ENCODE data around the gene ADARB1. TPM values are rescaled to one million over a fixed set of nuclear protein-coding genes. Genes with fewer than 3 reads are reported as not detected.

ADARB1 gene
- total RNA-seq, 5 donors from 2014 or later (not counting 1 experiment from before 2014, with no cell fraction given), result 39.7 to 50.3 (median 44.5) TPM

GRCh38 chr21:45183852-45184251 lies 109.5 kb downstream of the ADARB1 start:
- POLR2A ChIA-PET, result no interaction called here
- no peak overlapping the region for H3K27ac ChIP-seq (ENCODE audit: low read length)
- CTCF ChIA-PET, result no interaction called here
- Mint-ChIP-seq H3K4me1 (no peaks in the 10 kb centered on the region), H3K36me3 (peaks cover 79% of the 10 kb centered on the region), H3K9me3 (peaks cover 11 to 23% (median 18%) of the 10 kb centered on the region in 3 donors), H3K4me3 (no peak overlapping the region), H3K27me3 (no peaks in the 10 kb centered on the region), H3K27ac (peak overlapping the region in 1 of 2 donors; percentile 19)
- H3K36me3 ChIP-seq (ENCODE audit: control insufficient read depth in 2 of 2, extremely low read depth in 1 of 2, insufficient read depth in 1 of 2, low read length in 1 of 2), result peaks cover 29 to 69% of the 10 kb centered on the region in 2 donors
- H3K4me3 ChIP-seq (ENCODE audit: control insufficient read depth in 1 of 2, extremely low read depth in 1 of 2, low read length in 1 of 2), result no peak overlapping the region
- no peaks in the 10 kb centered on the region for H3K27me3 ChIP-seq (replicated peaks in 1 of 2; ENCODE audit: control insufficient read depth in 2 of 2, extremely low read depth in 1 of 2, insufficient read depth in 2 of 2, low read length in 1 of 2)
- no CpG with 5 or more reads among the region's 2 CpGs for WGBS (ENCODE audit: insufficient coverage)
- DNase-seq (no peak), ATAC-seq (replicated peaks in 1 of 4) (no peak)
- H3K9me3 ChIP-seq, result no peaks in the 10 kb centered on the region
- H3K4me1 ChIP-seq (ENCODE audit: control insufficient read depth in 1 of 2, extremely low read depth in 1 of 2, insufficient read depth in 2 of 2, low read length in 2 of 2), result no peaks in the 10 kb centered on the region

- POLR2A ChIA-PET, result no interaction called here
- Mint-ChIP-seq H3K36me3 (peaks cover 85% of the 10 kb centered on the region), H3K4me1 (no peaks in the 10 kb centered on the region), H3K27me3 (no peaks in the 10 kb centered on the region), H3K4me3 (no peak overlapping the region), H3K27ac (no peak overlapping the region), H3K9me3 (peaks cover 19 to 33% (median 21%) of the 10 kb centered on the region in 3 donors)
- Histone ChIP-seq H3K27me3 (replicated peaks in 1 of 2; ENCODE audit: control insufficient read depth in 2 of 2, extremely low read depth in 1 of 2, insufficient read depth in 2 of 2, low read length in 1 of 2) (no peaks in the 10 kb centered on the region), H3K4me1 (ENCODE audit: control insufficient read depth in 1 of 2, extremely low read depth in 1 of 2, insufficient read depth in 2 of 2, low read length in 2 of 2) (no peaks in the 10 kb centered on the region), H3K36me3 (ENCODE audit: control insufficient read depth in 2 of 2, extremely low read depth in 1 of 2, insufficient read depth in 1 of 2, low read length in 1 of 2) (peaks cover 28 to 66% of the 10 kb centered on the region in 2 donors), H3K27ac (ENCODE audit: low read length) (no peak overlapping the region), H3K9me3 (peaks cover 6% of the 10 kb centered on the region), H3K4me3 (ENCODE audit: control insufficient read depth in 1 of 2, extremely low read depth in 1 of 2, low read length in 1 of 2) (no peak overlapping the region)
- no peak for ATAC-seq (replicated peaks in 1 of 4)
- CTCF ChIA-PET, result no interaction called here
- DNase-seq, result no peak
- 97% methylated on average over 7 of the region's 11 CpGs for WGBS (ENCODE audit: insufficient coverage)
Measured at GRCh38 chr21:45184869-45185268, 110.5 kb downstream of the ADARB1 start.

- Histone ChIP-seq H3K27me3 (replicated peaks in 1 of 2; ENCODE audit: control insufficient read depth in 2 of 2, extremely low read depth in 1 of 2, insufficient read depth in 2 of 2, low read length in 1 of 2) (no peaks in the 10 kb centered on the region), H3K9me3 (peaks cover 9% of the 10 kb centered on the region), H3K4me1 (ENCODE audit: control insufficient read depth in 1 of 2, extremely low read depth in 1 of 2, insufficient read depth in 2 of 2, low read length in 2 of 2) (no peaks in the 10 kb centered on the region), H3K36me3 (ENCODE audit: control insufficient read depth in 2 of 2, extremely low read depth in 1 of 2, insufficient read depth in 1 of 2, low read length in 1 of 2) (peaks cover 33 to 58% of the 10 kb centered on the region in 2 donors), H3K4me3 (ENCODE audit: control insufficient read depth in 1 of 2, extremely low read depth in 1 of 2, low read length in 1 of 2) (no peak overlapping the region), H3K27ac (ENCODE audit: low read length) (no peak overlapping the region)
- ChIA-PET POLR2A (no interaction called here), CTCF (no interaction called here)
- WGBS (ENCODE audit: insufficient coverage), result no CpG with 5 or more reads among the region's 1 CpG
- DNase-seq, result no peak
- peaks cover 89% of the 10 kb centered on the region for H3K36me3 Mint-ChIP-seq
- peaks cover 26 to 47% (median 30%) of the 10 kb centered on the region in 3 donors for H3K9me3 Mint-ChIP-seq
- no peaks in the 10 kb centered on the region for H3K27me3 Mint-ChIP-seq
- no peak overlapping the region for H3K27ac Mint-ChIP-seq
- no peak for ATAC-seq (replicated peaks in 1 of 4)
- no peaks in the 10 kb centered on the region for H3K4me1 Mint-ChIP-seq
- H3K4me3 Mint-ChIP-seq, result no peak overlapping the region
Measured at GRCh38 chr21:45186709-45187108, 112.3 kb downstream of the ADARB1 start.

GRCh38 chr21:45187646-45188045 lies 113.3 kb downstream of the ADARB1 start:
- POLR2A ChIA-PET, result no interaction called here
- Histone ChIP-seq H3K4me3 (ENCODE audit: control insufficient read depth in 1 of 2, extremely low read depth in 1 of 2, low read length in 1 of 2) (no peak overlapping the region), H3K36me3 (ENCODE audit: control insufficient read depth in 2 of 2, extremely low read depth in 1 of 2, insufficient read depth in 1 of 2, low read length in 1 of 2) (peaks cover 28 to 61% of the 10 kb centered on the region in 2 donors), H3K4me1 (ENCODE audit: control insufficient read depth in 1 of 2, extremely low read depth in 1 of 2, insufficient read depth in 2 of 2, low read length in 2 of 2) (no peaks in the 10 kb centered on the region), H3K27me3 (replicated peaks in 1 of 2; ENCODE audit: control insufficient read depth in 2 of 2, extremely low read depth in 1 of 2, insufficient read depth in 2 of 2, low read length in 1 of 2) (no peaks in the 10 kb centered on the region), H3K27ac (ENCODE audit: low read length) (no peak overlapping the region), H3K9me3 (peaks cover 9% of the 10 kb centered on the region)
- H3K36me3 Mint-ChIP-seq, result peaks cover 89% of the 10 kb centered on the region
- H3K9me3 Mint-ChIP-seq, result peaks cover 26 to 47% (median 30%) of the 10 kb centered on the region in 3 donors
- H3K4me3 Mint-ChIP-seq, result no peak overlapping the region
- ATAC-seq (replicated peaks in 1 of 4) (no peak), DNase-seq (no peak)
- WGBS (ENCODE audit: insufficient coverage), result no CpG with 5 or more reads among the region's 1 CpG
- no peak overlapping the region for H3K27ac Mint-ChIP-seq
- H3K27me3 Mint-ChIP-seq, result no peaks in the 10 kb centered on the region
- CTCF ChIA-PET, result no interaction called here
- H3K4me1 Mint-ChIP-seq, result no peaks in the 10 kb centered on the region

- no peak overlapping the region for H3K4me3 ChIP-seq (ENCODE audit: control insufficient read depth in 1 of 2, extremely low read depth in 1 of 2, low read length in 1 of 2)
- Mint-ChIP-seq H3K4me3 (peak overlapping the region in 1 of 3 donors; percentile 49), H3K27ac (no peak overlapping the region), H3K27me3 (no peaks in the 10 kb centered on the region), H3K4me1 (no peaks in the 10 kb centered on the region), H3K36me3 (peaks cover 97% of the 10 kb centered on the region), H3K9me3 (peaks cover 26 to 47% (median 30%) of the 10 kb centered on the region in 3 donors)
- POLR2A ChIA-PET, result no interaction called here
- H3K9me3 ChIP-seq, result peaks cover 9% of the 10 kb centered on the region
- ATAC-seq (replicated peaks in 1 of 4) (no peak), DNase-seq (no peak)
- H3K4me1 ChIP-seq (ENCODE audit: control insufficient read depth in 1 of 2, extremely low read depth in 1 of 2, insufficient read depth in 2 of 2, low read length in 2 of 2), result no peaks in the 10 kb centered on the region
- peaks cover 24 to 55% of the 10 kb centered on the region in 2 donors for H3K36me3 ChIP-seq (ENCODE audit: control insufficient read depth in 2 of 2, extremely low read depth in 1 of 2, insufficient read depth in 1 of 2, low read length in 1 of 2)
- no peak overlapping the region for H3K27ac ChIP-seq (ENCODE audit: low read length)
- H3K27me3 ChIP-seq (replicated peaks in 1 of 2; ENCODE audit: control insufficient read depth in 2 of 2, extremely low read depth in 1 of 2, insufficient read depth in 2 of 2, low read length in 1 of 2), result no peaks in the 10 kb centered on the region
- CTCF ChIA-PET, result no interaction called here
- no CpG with 5 or more reads among the region's 2 CpGs for WGBS (ENCODE audit: insufficient coverage)
Measured at GRCh38 chr21:45190013-45190412, 115.6 kb downstream of the ADARB1 start.

- Mint-ChIP-seq H3K9me3 (peaks cover 19 to 35% (median 22%) of the 10 kb centered on the region in 3 donors), H3K27ac (no peak overlapping the region), H3K4me3 (no peak overlapping the region), H3K27me3 (no peaks in the 10 kb centered on the region), H3K4me1 (no peaks in the 10 kb centered on the region), H3K36me3 (peaks cover 92% of the 10 kb centered on the region)
- Histone ChIP-seq H3K4me3 (ENCODE audit: control insufficient read depth in 1 of 2, extremely low read depth in 1 of 2, low read length in 1 of 2) (no peak overlapping the region), H3K27me3 (replicated peaks in 1 of 2; ENCODE audit: control insufficient read depth in 2 of 2, extremely low read depth in 1 of 2, insufficient read depth in 2 of 2, low read length in 1 of 2) (no peaks in the 10 kb centered on the region), H3K36me3 (ENCODE audit: control insufficient read depth in 2 of 2, extremely low read depth in 1 of 2, insufficient read depth in 1 of 2, low read length in 1 of 2) (peaks cover 14 to 41% of the 10 kb centered on the region in 2 donors), H3K9me3 (peaks cover 9% of the 10 kb centered on the region), H3K27ac (ENCODE audit: low read length) (no peak overlapping the region), H3K4me1 (ENCODE audit: control insufficient read depth in 1 of 2, extremely low read depth in 1 of 2, insufficient read depth in 2 of 2, low read length in 2 of 2) (no peaks in the 10 kb centered on the region)
- 100% methylated on average over 1 of the region's 3 CpGs for WGBS (ENCODE audit: insufficient coverage)
- ATAC-seq (replicated peaks in 1 of 4) (no peak), DNase-seq (no peak)
- ChIA-PET POLR2A (no interaction called here), CTCF (no interaction called here)
Measured at GRCh38 chr21:45192332-45192731, 118.0 kb downstream of the ADARB1 start.

- H3K36me3 ChIP-seq (ENCODE audit: control insufficient read depth in 2 of 2, extremely low read depth in 1 of 2, insufficient read depth in 1 of 2, low read length in 1 of 2), result peaks cover 0 to 21% of the 10 kb centered on the region in 2 donors
Measured at GRCh38 chr21:45196620-45197019, 122.2 kb downstream of the ADARB1 start.

More at GRCh38 chr21:45196620-45197019, 122.2 kb downstream of the ADARB1 start:
- Mint-ChIP-seq H3K36me3 (peaks cover 69% of the 10 kb centered on the region), H3K4me1 (peaks cover 0 to 12% (median 5%) of the 10 kb centered on the region in 3 donors), H3K4me3 (no peak overlapping the region), H3K9me3 (no peaks in the 10 kb centered on the region), H3K27ac (no peak overlapping the region), H3K27me3 (no peaks in the 10 kb centered on the region)
- ATAC-seq (replicated peaks in 1 of 4), result no peak
- ChIA-PET POLR2A (interaction anchor here in 1 of 2 donors (0.7 kb wide), 1 partner anchor 71 kb away, joined by 3 read pairs; no protein-coding TSS in a partner anchor), CTCF (no interaction called here)
- Histone ChIP-seq H3K4me1 (ENCODE audit: control insufficient read depth in 1 of 2, extremely low read depth in 1 of 2, insufficient read depth in 2 of 2, low read length in 2 of 2) (peaks cover 0 to 7% of the 10 kb centered on the region in 2 experiments), H3K27ac (ENCODE audit: low read length) (no peak overlapping the region), H3K9me3 (no peaks in the 10 kb centered on the region), H3K27me3 (replicated peaks in 1 of 2; ENCODE audit: control insufficient read depth in 2 of 2, extremely low read depth in 1 of 2, insufficient read depth in 2 of 2, low read length in 1 of 2) (no peaks in the 10 kb centered on the region), H3K4me3 (ENCODE audit: control insufficient read depth in 1 of 2, extremely low read depth in 1 of 2, low read length in 1 of 2) (no peak overlapping the region)
- DNase-seq, result no peak
- WGBS (ENCODE audit: insufficient coverage), result 90% methylated on average over 3 of the region's 5 CpGs

Measured in T-cell (primary cell).